Thyroid gland (tissue), 4 donors: ENCODE measurements around the gene CSN1S1.

Experiments
- CTCF ChIP-seq, 6 experiments: fragments of 200-600 bp in 3 of 6; fragments of 450-650 bp in 3 of 6; sonication (generic) in 3 of 6; IDR thresholded peaks; one replicate each; pipeline ENCODE4 v1.5.1; 2016 to 2019; ENCODE audit warnings: antibody characterized with exemption in 6 of 6, mild to moderate bottlenecking in 2 of 6, inconsistent platforms in 1 of 6, moderate library complexity in 1 of 6
- POLR2A ChIP-seq, 2 donors: fragments of 450-650 bp; IDR thresholded peaks; one replicate each; pipeline ENCODE4 v1.6.1; 2017; ENCODE audit warnings: antibody characterized with exemption in 2 of 2, mild to moderate bottlenecking in 2 of 2, moderate library complexity in 1 of 2

GRCh38 chr4:69957209-69957608, 26.3 kb downstream of the CSN1S1 start:
- TF ChIP-seq CTCF (IDR thresholded peaks at IDR 0.05) (no peak), POLR2A (IDR thresholded peaks at IDR 0.05) (no peak)
